Measurements from ENCODE around the gene IVD.
A peak's percentile ranks its signal among the peaks of the same experiment; 100 is the strongest.

The IVD gene

DNA sequence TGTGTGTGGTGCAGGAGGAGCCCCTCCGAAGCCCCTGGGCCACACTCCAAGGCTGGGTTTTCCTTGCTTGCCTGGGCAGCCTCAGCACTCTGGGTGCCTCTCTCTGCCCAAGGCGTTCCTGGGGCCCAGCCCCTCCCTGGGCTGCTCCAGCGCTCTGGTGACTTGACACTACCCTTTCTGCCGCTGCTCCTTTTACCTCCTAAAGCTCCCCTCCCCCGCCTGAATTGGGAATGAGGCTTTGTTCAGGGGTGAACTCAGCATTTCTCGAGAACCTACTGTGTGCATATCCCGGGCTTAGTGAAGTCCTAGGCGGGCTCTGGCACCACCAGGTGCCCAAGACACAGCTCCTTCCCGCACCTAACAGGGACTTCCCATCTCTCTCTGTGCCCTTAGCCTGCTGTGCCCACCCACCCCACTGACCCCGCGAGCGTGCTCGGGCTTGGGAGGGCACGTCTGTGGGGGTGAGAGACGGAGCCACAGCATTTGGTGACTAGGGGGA, 33.9 kb downstream of the IVD start:
- H3K4me3 ChIP-seq (ENCODE audit: low read depth, low read length), result peak overlapping the region; percentile 56
- no peak for TF ChIP-seq CTCF (IDR thresholded peaks at IDR 0.05; ENCODE audit: borderline replicate concordance, insufficient read depth, low read depth, low read length)

GRCh38 chr15:40439960-40440742, 34.6 kb downstream of the IVD start:
- peak overlapping the region; percentile 56 for H3K4me3 ChIP-seq (ENCODE audit: low read depth, low read length)
- no peak for TF ChIP-seq CTCF (IDR thresholded peaks at IDR 0.05; ENCODE audit: borderline replicate concordance, insufficient read depth, low read depth, low read length)

GRCh38 chr15:40440743-40441564, 35.4 kb downstream of the IVD start, which contains the start of gene BAHD1:
Gene BAHD1 (plus strand): TSS chr15:40440953. CDS start chr15:40458465, 17,512 bp downstream.
- TF ChIP-seq CTCF (IDR thresholded peaks at IDR 0.05; ENCODE audit: borderline replicate concordance, insufficient read depth, low read depth, low read length), result peak; percentile 24; the same call in 1 of the 2 replicates
- peak within 1 kb of the TSS; percentile 56 for H3K4me3 ChIP-seq (ENCODE audit: low read depth, low read length)

- TF ChIP-seq CTCF (IDR thresholded peaks at IDR 0.05; ENCODE audit: borderline replicate concordance, insufficient read depth, low read depth, low read length), result peak; percentile 19; the same call in 1 of the 2 replicates
- H3K4me3 ChIP-seq (ENCODE audit: low read depth, low read length), result peak overlapping the region; percentile 52
These were observed 36.3 kb downstream of the IVD start for GRCh38 chr15:40441565-40442531.

DNA sequence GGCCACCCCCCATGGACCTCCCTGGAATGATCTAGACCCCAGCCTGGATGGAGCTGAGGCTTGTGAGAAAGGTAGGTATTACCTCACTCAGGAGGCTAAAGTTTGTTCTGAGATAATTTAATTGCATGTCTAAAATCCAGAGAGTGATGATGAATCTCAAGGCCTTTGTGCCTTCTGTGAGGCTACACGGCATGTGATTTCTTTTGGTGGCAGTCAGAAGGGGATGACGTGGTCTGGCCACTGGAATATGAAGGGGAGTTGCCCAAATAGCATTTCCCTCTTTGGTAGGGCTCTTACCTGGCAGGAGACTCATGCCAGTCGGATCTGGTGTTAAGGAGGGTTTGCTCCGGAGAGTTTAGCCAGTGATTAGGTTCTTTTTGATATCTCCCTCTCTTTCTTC, 37.7 kb downstream of the IVD start:
- no peak for TF ChIP-seq CTCF (IDR thresholded peaks at IDR 0.05; ENCODE audit: borderline replicate concordance, insufficient read depth, low read depth, low read length)
- no peak overlapping the region for H3K4me3 ChIP-seq (ENCODE audit: low read depth, low read length)

- no peak overlapping the region for H3K4me3 ChIP-seq (ENCODE audit: low read depth, low read length)
- TF ChIP-seq CTCF (IDR thresholded peaks at IDR 0.05; ENCODE audit: borderline replicate concordance, insufficient read depth, low read depth, low read length), result no peak
These were observed 38.3 kb downstream of the IVD start for GRCh38 chr15:40443846-40444245.
